Activated T-cell treated with anti-CD3 and anti-CD28 coated beads, Interleukin-2, amount 50 U/mL, for 72 hours (primary cell): ENCODE measurements around the gene SVOP. TPM values are rescaled to one million over a fixed set of nuclear protein-coding genes. Genes with fewer than 3 reads are reported as not detected.

Experiments used
- ATAC-seq, 2 donors: fragments of 150-1000 bp; cut with Tn5 transposase; replicated peaks in 1 of 2; 2 replicates each; pipeline ENCODE4 v1.10.0; 2021; ENCODE audit warnings: moderate library complexity in 2 of 2, mild to moderate bottlenecking in 1 of 2
- DNase-seq, 2 donors: peaks; one replicate each; pipeline ENCODE4 v3.0.0; 2021 to 2022; ENCODE audit warnings: mixed read lengths in 1 of 2
- H3K27ac Mint-ChIP-seq: one replicate; pipeline ENCODE4 v1.8.0; 2022; ENCODE audit warnings: mild to moderate bottlenecking, moderate library complexity, mixed read lengths
- H3K27me3 Mint-ChIP-seq: one replicate; pipeline ENCODE4 v1.8.0; 2022; ENCODE audit warnings: low read depth, mixed read lengths
- H3K36me3 Mint-ChIP-seq, 2 donors: one replicate each; pipeline ENCODE4 v1.8.0; 2022; ENCODE audit warnings: mixed read lengths in 2 of 2, mild to moderate bottlenecking in 1 of 2; ENCODE audit not compliant: insufficient read depth in 2 of 2
- H3K4me1 Mint-ChIP-seq: one replicate; pipeline ENCODE4 v1.8.0; 2022; ENCODE audit warnings: low read depth, mixed read lengths
- H3K4me3 Mint-ChIP-seq, 2 donors: one replicate each; pipeline ENCODE4 v1.8.0; 2022; ENCODE audit warnings: mild to moderate bottlenecking in 2 of 2, mixed read lengths in 2 of 2, moderate library complexity in 2 of 2
- H3K9me3 Mint-ChIP-seq, 2 donors: one replicate each; pipeline ENCODE4 v1.8.0; 2022; ENCODE audit warnings: mixed read lengths in 2 of 2
- total RNA-seq, 2 donors: library from RNA; stranded (reverse); gene quantifications; one replicate each; pipeline ENCODE4 v1.2.3, GENCODE V29; 2022

The SVOP gene
- total RNA-seq, 2 donors from 2014 or later, result not detected

DNA sequence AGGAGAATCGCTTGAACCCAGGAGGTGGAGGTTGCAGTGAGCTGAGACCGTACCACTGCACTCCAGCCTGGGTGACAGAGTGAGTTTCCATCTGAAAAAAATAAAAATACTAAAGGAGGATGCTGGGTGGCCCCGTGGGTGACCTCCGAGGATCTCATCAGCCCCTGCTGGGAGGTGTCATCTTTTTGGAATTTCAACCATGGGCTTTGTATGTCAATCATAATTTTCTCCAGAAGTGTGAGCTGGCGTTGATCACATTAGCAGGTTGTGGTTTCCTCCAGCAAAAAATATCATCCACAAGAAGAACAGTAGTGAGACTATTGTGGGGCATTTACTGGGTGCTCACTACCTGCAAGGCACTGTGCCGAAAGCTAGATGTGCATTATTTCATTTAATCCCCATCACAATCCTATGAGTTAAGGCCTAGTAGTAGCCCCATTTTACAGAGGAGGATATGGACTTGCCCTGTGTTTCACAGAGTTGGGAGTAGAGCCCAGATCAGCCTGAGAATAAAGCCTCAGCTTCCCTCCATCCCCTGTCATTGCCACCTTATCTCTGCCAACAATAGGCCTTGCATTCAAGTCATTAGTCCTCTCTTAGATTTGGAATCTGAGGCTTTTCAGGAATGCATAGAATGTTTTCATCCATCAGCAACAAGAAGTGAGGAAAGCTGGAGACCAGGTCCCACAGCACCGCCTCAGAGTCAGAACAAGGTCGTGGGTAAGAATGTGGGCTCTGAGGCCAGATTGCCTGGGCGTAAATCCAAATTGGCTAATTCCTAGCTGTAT is 39.8 kb downstream of the SVOP start:
- DNase-seq, result no peak
- H3K4me1 Mint-ChIP-seq, result no peaks in the 10 kb centered on the region
- no peak overlapping the region for H3K4me3 Mint-ChIP-seq
- H3K27ac Mint-ChIP-seq, result no peak overlapping the region
- no peaks in the 10 kb centered on the region for H3K36me3 Mint-ChIP-seq
- H3K9me3 Mint-ChIP-seq, result no peaks in the 10 kb centered on the region
- peaks cover 5% of the 10 kb centered on the region for H3K27me3 Mint-ChIP-seq
- ATAC-seq, result no peak

DNA sequence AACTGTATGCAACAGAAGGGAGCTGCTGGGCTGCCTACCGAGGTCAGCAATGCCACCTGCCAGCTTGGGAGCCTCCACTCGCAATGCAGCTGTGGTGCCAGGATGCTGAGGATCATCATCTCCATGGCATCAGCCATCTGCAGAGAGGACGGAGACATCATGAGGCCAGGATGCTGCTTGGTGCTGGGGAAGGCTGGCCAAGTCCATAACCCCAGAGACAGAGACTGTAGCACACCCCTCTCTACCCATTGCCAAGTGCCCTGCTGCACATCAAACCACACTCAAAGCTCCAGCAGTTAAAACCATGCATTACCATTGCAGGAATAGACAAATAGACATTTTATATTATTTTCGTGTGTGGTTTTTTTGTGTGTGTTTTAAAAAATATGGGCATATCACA is 43.5 kb downstream of the SVOP start:
- ATAC-seq (no peak), DNase-seq (no peak)
- Mint-ChIP-seq H3K4me3 (no peak overlapping the region), H3K4me1 (no peaks in the 10 kb centered on the region), H3K27me3 (peaks cover 5% of the 10 kb centered on the region), H3K9me3 (no peaks in the 10 kb centered on the region), H3K27ac (no peak overlapping the region), H3K36me3 (no peaks in the 10 kb centered on the region)

DNA sequence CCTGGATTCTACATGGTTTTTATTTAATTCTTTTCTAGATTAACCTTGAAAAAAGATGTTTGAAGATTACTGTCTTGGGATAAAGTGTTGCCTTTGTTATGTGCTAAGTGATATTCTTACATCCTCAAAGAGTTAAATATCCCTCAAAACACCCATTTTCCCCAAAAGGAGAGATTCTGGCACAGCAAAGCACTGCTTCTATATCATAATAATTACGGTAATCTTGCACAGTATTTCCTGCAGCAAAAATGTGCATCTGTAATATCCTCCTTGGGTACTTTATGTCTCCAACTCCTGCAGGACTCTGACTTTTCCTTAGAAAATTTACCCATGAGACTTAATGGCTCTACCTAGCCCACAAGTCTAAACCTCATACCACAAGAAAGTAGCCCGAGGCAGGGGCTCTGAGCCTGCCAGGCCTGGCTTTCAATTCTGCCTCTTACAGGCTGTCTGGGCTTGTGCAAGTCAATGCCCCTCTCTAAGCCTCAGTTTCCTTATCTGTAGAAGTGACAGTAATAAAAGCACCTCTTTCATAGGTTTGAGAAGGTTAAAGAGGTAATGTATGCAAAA is 45.8 kb downstream of the SVOP start:
- Mint-ChIP-seq H3K4me3 (no peak overlapping the region), H3K4me1 (no peaks in the 10 kb centered on the region), H3K27me3 (peaks cover 5% of the 10 kb centered on the region), H3K9me3 (no peaks in the 10 kb centered on the region), H3K36me3 (no peaks in the 10 kb centered on the region), H3K27ac (no peak overlapping the region)
- ATAC-seq, result no peak
- DNase-seq, result no peak

DNA sequence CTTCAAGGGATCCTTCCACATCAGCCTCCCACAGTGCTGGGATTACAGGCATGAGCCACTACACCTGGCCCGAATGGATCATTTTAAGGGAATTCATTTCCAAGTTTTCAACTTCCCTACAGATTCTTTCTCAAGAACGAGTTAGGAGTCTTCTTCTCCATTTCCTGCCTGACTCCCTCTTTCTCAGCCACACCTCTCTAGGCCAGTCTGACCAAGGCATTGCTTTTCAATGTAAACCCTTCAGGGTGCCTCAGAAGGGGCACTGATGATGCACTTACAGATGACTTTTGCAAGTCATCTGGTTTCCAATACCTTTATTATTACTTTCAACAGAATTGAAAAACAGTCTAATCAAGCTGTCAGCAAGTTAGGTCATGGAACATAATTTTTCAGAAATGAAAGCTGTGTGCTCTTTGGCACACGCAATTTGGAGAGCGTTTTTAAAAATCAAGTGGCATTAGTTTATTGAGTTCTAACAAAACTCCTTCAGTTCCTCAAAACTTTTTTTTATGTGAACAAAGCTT is 47.2 kb downstream of the SVOP start:
- H3K9me3 Mint-ChIP-seq, result no peaks in the 10 kb centered on the region
- H3K4me1 Mint-ChIP-seq, result no peaks in the 10 kb centered on the region
- no peak overlapping the region for H3K4me3 Mint-ChIP-seq
- H3K27me3 Mint-ChIP-seq, result peaks cover 12% of the 10 kb centered on the region
- H3K27ac Mint-ChIP-seq, result no peak overlapping the region
- no peaks in the 10 kb centered on the region for H3K36me3 Mint-ChIP-seq
- DNase-seq (no peak), ATAC-seq (no peak)

DNA sequence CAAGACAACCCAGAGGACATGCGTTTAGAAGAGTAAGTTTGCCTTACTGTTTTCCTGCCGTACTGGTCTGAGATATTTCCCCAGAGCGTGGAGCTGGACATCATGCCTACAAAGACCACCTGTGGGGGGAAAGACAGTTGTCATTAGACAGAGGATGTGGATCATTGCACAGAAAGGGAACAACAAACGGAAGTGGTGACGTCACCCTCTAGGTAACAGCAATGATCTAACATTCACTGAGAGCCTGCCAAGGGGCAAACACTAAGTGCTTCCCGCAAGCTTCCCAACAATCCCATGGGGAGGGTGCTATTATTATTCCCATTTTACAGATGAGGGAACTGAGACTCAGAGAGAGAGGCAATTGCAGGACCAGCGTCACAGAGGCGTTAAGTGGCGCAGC is 48.5 kb downstream of the SVOP start:
- H3K4me1 Mint-ChIP-seq, result no peaks in the 10 kb centered on the region
- no peaks in the 10 kb centered on the region for H3K36me3 Mint-ChIP-seq
- peaks cover 12% of the 10 kb centered on the region for H3K27me3 Mint-ChIP-seq
- no peaks in the 10 kb centered on the region for H3K9me3 Mint-ChIP-seq
- no peak overlapping the region for H3K27ac Mint-ChIP-seq
- no peak overlapping the region for H3K4me3 Mint-ChIP-seq
- DNase-seq (no peak), ATAC-seq (no peak)

DNA sequence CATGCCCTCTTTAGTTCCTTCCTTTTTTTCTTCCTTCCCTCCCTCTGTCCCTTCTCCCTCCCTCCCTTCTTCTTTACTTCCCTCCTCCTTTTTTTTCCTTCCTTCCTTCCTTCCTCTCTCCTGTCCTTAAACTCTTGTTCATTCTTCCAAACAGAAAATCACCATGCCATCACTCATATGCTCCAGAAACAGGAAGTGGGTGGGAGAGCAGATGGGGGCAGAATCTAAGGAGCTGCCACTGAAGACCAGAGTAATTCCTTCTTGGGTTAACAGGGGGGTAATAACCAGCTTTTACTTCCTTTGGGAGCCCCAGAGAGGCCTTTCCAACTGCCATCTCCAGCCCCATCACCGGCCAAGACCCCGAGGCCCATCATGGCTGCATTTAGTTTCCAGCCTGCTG is 51.2 kb downstream of the SVOP start:
- H3K4me1 Mint-ChIP-seq, result no peaks in the 10 kb centered on the region

DNA sequence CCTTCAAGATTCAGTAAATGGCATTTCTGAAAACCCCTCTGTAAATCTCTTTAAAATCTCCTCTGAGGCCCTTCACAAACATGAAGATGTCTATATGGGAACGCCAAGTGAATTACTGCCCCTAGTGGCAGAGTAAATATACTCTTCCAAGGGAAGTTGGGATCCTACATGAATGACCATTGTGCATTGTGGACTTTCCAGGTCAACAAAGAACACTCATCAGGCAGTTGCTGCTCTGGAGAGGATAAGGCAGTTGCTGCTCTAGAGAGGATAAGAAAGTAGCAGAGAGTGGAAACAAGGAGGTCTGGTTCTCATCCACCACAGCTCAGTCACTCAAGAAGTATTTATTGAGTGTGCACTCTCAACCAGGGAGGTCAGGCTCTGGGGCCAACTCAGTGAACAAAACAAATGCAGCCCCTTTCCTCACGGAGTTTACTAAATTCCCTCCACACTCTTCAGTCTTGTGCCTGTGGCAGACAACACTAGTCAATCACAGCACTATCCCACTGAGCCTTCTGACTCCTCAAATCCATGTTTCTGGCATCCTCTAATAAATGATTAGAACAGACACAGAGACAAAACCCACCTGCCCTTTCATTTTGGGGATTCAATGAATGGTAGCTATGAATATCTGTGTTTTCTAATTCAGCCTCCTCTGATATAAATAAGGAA is 52.9 kb downstream of the SVOP start:
- no peak for DNase-seq
- H3K4me1 Mint-ChIP-seq, result no peaks in the 10 kb centered on the region

More for the DNA sequence above, 51.2 kb downstream of the SVOP start:
- Mint-ChIP-seq H3K36me3 (no peaks in the 10 kb centered on the region), H3K4me3 (no peak overlapping the region), H3K9me3 (no peaks in the 10 kb centered on the region), H3K27me3 (peaks cover 12% of the 10 kb centered on the region), H3K27ac (no peak overlapping the region)
- no peak for ATAC-seq
- DNase-seq, result no peak

DNA sequence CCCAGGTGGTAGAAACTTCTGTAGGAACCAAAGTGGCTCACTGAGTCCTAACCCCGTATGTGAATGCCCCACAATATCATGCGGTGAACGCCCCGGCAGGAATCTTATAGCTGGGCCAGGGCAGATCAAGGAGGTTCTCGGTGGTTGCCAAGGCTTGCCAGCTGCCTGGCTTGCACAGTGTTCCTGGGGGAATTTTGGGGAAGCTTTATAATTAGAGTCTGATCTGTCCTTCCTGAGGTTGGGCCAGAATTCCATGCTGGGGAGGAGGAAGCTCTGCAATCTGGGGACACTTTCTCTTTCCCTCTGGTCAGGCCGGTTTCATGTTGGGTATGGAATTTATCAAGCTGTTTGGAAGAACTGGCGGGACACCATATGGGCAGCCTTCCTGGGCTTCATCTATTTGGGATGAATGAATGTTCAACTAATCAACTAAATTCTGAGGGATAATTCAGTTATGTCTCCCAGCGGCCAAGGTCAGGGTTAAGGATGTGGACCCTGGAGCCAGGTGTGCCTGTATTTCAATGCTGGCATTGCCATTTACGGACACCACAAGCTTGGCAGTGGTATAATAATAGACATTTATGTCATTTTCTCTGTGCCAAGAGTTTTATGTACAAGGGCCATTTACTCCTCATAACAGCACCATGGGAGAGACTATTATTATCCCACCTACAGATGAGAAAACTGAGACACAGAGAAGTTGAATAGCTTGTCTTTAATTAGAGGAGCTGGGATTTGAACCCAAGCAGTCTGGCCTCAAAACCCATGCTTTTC is 54.3 kb downstream of the SVOP start:
- peaks cover 7% of the 10 kb centered on the region for H3K27me3 Mint-ChIP-seq
- DNase-seq (no peak), ATAC-seq (no peak)
- H3K4me1 Mint-ChIP-seq, result no peaks in the 10 kb centered on the region
- H3K27ac Mint-ChIP-seq, result no peak overlapping the region
- H3K4me3 Mint-ChIP-seq, result no peak overlapping the region
- H3K36me3 Mint-ChIP-seq, result no peaks in the 10 kb centered on the region
- H3K9me3 Mint-ChIP-seq, result no peaks in the 10 kb centered on the region

More for the DNA sequence above, 52.9 kb downstream of the SVOP start:
- H3K27ac Mint-ChIP-seq, result no peak overlapping the region
- no peaks in the 10 kb centered on the region for H3K36me3 Mint-ChIP-seq
- no peak for ATAC-seq
- peaks cover 7% of the 10 kb centered on the region for H3K27me3 Mint-ChIP-seq
- H3K9me3 Mint-ChIP-seq, result no peaks in the 10 kb centered on the region
- H3K4me3 Mint-ChIP-seq, result no peak overlapping the region

DNA sequence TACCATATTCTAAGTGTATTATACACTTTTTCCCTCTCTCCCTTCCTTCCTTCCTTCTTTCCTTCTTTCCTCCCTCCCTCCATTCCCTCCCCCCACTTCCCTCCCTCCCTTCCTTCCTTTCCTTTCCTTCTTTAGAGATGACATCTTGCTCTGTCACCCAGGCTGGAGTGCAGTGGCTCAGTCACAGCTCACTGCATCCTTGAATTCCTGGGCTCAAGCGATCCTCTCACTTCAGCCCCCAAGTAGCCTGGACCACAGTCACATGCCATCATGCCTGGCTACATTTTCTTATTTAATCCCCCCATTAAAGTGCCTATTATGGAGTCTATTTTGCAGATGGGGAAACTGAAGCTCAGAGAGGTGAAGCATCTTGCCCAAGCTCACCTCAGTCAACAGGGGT is 55.0 kb downstream of the SVOP start:
- Mint-ChIP-seq H3K27ac (no peak overlapping the region), H3K4me1 (no peaks in the 10 kb centered on the region), H3K27me3 (peaks cover 7% of the 10 kb centered on the region), H3K4me3 (no peak overlapping the region), H3K9me3 (no peaks in the 10 kb centered on the region), H3K36me3 (no peaks in the 10 kb centered on the region)
- DNase-seq (no peak), ATAC-seq (no peak)

DNA sequence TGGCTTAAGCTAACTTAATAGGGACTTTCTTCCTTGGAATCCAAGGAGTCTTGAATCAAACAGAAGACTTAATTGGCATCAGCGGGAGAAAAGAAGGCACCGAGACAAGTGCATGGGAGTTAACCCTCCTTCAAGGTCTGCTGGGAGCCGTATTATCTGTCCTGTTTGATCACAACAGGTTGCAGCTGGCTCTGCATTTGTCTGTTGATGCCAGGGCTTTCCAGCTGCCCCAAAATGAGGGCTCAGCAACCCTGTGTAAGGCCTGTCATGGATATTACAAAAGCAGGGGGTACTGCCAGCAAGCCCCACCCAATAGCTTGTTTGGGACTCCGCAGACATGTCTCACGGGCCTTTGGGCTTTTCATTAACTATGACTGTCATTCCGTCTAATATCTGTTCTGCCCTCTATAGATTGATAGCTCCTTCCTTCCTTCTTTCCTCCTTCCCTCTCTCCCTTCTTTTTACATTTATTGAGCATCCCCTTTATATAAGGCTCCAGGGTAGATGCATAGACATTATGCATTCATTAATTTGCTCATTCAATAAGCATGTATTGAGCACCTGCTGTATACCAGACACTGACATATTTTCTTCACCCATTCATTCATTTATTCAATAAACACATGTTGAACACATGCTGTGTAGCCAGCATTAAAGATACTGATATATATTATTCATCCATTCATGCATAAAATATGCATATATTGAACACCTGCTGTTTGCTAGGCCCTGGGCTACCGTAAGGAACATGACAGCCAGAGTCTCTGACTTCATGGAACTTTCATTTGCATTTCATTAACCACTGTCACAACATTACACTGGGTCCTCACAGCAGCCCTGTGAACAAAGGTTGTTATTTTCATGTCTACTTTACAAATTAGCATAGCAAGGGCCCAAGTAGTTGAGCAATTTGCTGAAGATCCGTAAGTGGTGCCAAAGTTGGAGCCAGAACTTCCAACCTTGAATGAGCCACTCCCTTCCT is 56.2 kb downstream of the SVOP start:
- Mint-ChIP-seq H3K27me3 (peaks cover 5% of the 10 kb centered on the region), H3K9me3 (no peaks in the 10 kb centered on the region), H3K36me3 (no peaks in the 10 kb centered on the region), H3K4me1 (no peaks in the 10 kb centered on the region), H3K27ac (no peak overlapping the region), H3K4me3 (no peak overlapping the region)
- DNase-seq (no peak), ATAC-seq (no peak)

DNA sequence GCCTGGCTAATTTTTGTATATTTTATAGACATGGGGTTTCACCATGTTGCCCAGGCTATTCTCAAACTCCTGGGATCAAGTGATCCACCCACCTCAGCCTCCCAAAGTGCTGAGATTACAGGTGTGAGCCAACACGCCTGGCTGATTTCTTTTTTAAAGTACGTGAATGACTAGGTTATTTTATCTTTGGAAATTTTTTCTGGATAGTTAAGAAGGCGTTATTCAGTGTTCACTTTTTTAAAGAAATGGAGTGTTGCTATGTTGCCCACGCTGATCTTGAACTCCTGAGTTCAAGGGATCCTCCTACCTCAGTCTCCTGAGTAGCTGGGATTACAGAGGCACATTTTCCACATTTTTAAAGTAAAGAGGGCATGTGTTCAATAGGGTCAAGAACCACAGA is 58.6 kb downstream of the SVOP start:
- DNase-seq (no peak), ATAC-seq (no peak)
- H3K4me3 Mint-ChIP-seq, result no peak overlapping the region
- no peak overlapping the region for H3K27ac Mint-ChIP-seq
- no peaks in the 10 kb centered on the region for H3K4me1 Mint-ChIP-seq
- H3K36me3 Mint-ChIP-seq, result no peaks in the 10 kb centered on the region
- H3K27me3 Mint-ChIP-seq, result no peaks in the 10 kb centered on the region
- no peaks in the 10 kb centered on the region for H3K9me3 Mint-ChIP-seq
